Omental fat pad (tissue), 4 donors: ENCODE data around the gene CCNG2. TPM values are rescaled to one million over a fixed set of nuclear protein-coding genes. Genes with fewer than 3 reads are reported as not detected.

Experiments
- ATAC-seq: fragments of 150-250 bp; one replicate; pipeline ENCODE4 v1.9.1; 2016; ENCODE audit warnings: mild to moderate bottlenecking, moderate library complexity; ENCODE audit not compliant: low FRiP score
- DNase-seq: peaks from one replicate; pipeline ENCODE4 v3.0.0-alpha.2; 2019; ENCODE audit warnings: low spot score
- total RNA-seq, 4 donors: library from RNA; depleted of rRNA; stranded (reverse); fragments of >200 nt; gene quantifications; one replicate each; pipeline ENCODE4 v1.1.0, GENCODE V29; 2016
- TF ChIP-seq, protein P1 (sequence below), 3 donors: fragments of 450-650 bp; IDR thresholded peaks; one replicate each; pipeline ENCODE4 v1.5.1; 2016 to 2017; ENCODE audit warnings: antibody characterized with exemption in 3 of 3, mild to moderate bottlenecking in 3 of 3, moderate library complexity in 2 of 3

Gene CCNG2
- total RNA-seq, 4 donors from 2014 or later: 21.6 to 64.8 (median 33.0) TPM

GRCh38 chr4:77154761-77155499 lies 2.1 kb upstream of the CCNG2 start:
- TF ChIP-seq, protein P1, sequence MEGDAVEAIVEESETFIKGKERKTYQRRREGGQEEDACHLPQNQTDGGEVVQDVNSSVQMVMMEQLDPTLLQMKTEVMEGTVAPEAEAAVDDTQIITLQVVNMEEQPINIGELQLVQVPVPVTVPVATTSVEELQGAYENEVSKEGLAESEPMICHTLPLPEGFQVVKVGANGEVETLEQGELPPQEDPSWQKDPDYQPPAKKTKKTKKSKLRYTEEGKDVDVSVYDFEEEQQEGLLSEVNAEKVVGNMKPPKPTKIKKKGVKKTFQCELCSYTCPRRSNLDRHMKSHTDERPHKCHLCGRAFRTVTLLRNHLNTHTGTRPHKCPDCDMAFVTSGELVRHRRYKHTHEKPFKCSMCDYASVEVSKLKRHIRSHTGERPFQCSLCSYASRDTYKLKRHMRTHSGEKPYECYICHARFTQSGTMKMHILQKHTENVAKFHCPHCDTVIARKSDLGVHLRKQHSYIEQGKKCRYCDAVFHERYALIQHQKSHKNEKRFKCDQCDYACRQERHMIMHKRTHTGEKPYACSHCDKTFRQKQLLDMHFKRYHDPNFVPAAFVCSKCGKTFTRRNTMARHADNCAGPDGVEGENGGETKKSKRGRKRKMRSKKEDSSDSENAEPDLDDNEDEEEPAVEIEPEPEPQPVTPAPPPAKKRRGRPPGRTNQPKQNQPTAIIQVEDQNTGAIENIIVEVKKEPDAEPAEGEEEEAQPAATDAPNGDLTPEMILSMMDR (IDR thresholded peaks at IDR 0.05): no peak
- no peak for ATAC-seq
- no peak for DNase-seq

DNA sequence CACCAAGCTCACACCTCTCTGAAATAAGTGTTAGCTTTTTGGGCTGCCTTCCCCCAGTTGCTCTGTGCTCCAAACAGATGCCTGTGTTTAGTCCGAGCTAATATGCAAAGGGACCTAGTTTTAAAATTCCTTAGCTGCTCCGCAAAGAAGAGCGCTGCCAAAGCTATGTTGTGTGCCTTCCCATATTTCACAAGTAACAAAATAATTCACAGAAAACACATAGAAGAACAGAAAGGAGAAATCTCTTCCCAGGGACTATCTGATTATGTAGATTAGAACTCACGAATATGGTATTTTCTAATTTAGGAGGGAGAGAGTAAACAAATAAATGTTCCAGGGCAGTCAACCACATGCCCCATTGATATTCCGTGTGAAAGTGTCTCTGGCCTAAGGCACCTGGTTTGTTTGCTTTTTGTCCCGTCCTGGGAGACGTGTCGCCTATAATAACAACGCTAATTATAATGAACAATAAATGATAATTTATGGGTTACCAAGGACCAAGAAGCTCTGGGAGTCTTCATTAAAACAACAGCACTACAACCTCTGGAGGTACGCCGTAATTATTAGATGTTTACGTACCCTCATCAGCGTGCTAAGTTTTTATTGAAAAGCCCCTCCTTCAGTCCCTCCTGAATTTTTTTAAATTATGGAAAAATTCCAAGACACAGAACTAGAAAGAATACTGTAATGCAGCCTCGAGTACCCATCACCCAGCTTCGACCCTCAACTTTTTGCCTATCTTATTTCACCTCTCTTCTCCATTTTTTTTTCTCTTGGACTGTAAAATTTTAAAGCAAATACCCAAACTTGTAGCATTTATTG lies 1.2 kb upstream of the CCNG2 start:
- TF ChIP-seq, protein P1 (IDR thresholded peaks at IDR 0.05): no peak
- ATAC-seq (no peak), DNase-seq (no peak)

DNA sequence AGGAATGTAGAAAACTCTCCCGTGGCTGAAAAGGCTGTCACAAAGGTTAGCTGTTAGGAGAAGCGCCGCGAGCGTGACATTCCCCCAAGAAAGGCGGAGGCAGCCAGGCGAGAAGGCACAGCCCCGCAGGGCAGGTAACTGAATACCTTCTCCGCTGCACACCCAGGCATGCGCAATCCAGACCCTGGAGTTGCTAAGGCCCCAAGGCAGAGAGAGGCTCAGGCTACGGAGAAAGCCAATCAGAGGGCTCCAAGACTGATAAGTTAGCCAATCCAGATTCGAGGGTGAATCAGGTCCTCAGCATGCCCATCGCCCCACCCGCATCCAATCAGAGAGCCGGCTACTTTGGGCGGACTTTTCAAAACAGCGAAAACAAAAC lies 485 bp upstream of the CCNG2 start:
- TF ChIP-seq, protein P1 (IDR thresholded peaks at IDR 0.05): no peak
- DNase-seq (peak; percentile 97), ATAC-seq (peak; percentile 96)

GRCh38 chr4:77157859-77158486 lies 966 bp downstream of the CCNG2 start:
- ATAC-seq: peak; percentile 82
- TF ChIP-seq, protein P1 (IDR thresholded peaks at IDR 0.05): no peak
- peak; percentile 57 for DNase-seq

- TF ChIP-seq, protein P1 (IDR thresholded peaks at IDR 0.05): no peak
- no peak for ATAC-seq
- DNase-seq: no peak
Measured at GRCh38 chr4:77158487-77158861, 1.5 kb downstream of the CCNG2 start.

DNA sequence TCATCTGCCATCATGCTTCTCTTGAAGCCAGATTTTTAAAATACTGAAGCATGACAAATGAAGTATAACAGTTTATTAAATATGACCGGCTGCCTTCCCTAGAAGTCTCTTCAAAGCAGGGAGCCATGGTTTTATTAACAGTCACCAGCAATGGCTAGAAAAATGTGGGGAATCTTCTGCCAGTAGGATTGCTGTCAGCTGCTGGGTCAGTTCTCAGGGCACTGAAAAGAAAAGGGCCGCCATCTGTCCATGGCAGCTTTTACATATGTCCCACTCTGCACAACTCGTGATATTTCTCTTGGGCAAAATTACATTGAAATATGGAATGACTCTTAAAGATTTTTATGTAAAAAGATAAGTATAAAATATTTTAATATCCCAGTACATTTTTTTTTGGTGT lies 2.8 kb downstream of the CCNG2 start:
- no peak for ATAC-seq
- no peak for DNase-seq
- TF ChIP-seq, protein P1 (IDR thresholded peaks at IDR 0.05): no peak
